Cardiac septum (tissue), 1 donor: Measurements from ENCODE around the gene CSE1L. TPM values are rescaled to one million over a fixed set of nuclear protein-coding genes. Genes with fewer than 3 reads are reported as not detected.
"Not testable (repeated sequence)": the region's sequence is repeated elsewhere in the genome, so short reads cannot be mapped to it uniquely, and the experiment has no call there.

Source experiments
- DNase-seq: peaks from one replicate; pipeline ENCODE4 v3.0.0-alpha.2; 2020; ENCODE audit warnings: low spot score
- intact Hi-C: fragments of 100-400 bp; cut with DNase I; formaldehyde crosslinking; loops from one replicate; pipeline ENCODE4 v1.14.0; 2022
- total RNA-seq: library from RNA; stranded (reverse); fragmentation: NEBNext Ultra II Directional; extraction: Animal tissue kit (Norgen Biotek cat#: 25700); gene quantifications from one replicate; pipeline ENCODE4 v1.2.1, GENCODE V29; 2021
- donor health status: DM: no; HTN: no; CAD: no.

CSE1L gene
- total RNA-seq, 1 donor from 2014 or later = 34.0 TPM

- no peak for DNase-seq
- intact Hi-C loops = no loop called here
Measured at GRCh38 chr20:49052334-49052733, 6.2 kb downstream of the CSE1L start.

GRCh38 chr20:49054056-49054643 lies 8.0 kb downstream of the CSE1L start:
- DNase-seq = no peak
- intact Hi-C loops = no loop called here

GRCh38 chr20:49063279-49063678 lies 17.2 kb downstream of the CSE1L start:
- no peak for DNase-seq
- intact Hi-C loops = no loop called here

- intact Hi-C loops = no loop called here
Measured at GRCh38 chr20:49074521-49074920, 28.4 kb downstream of the CSE1L start.

GRCh38 chr20:49078310-49078709 lies 32.2 kb downstream of the CSE1L start:
- no peak for DNase-seq
- intact Hi-C loops = no loop called here

More at GRCh38 chr20:49074521-49074920, 28.4 kb downstream of the CSE1L start:
- no peak for DNase-seq

- intact Hi-C loops, DNase-seq: not testable (repeated sequence)
Measured at GRCh38 chr20:49082295-49082694, 36.2 kb downstream of the CSE1L start.

GRCh38 chr20:49091104-49091503 lies 45.0 kb downstream of the CSE1L start:
- intact Hi-C loops = no loop called here
- DNase-seq = no peak

GRCh38 chr20:49091762-49092161 lies 45.6 kb downstream of the CSE1L start:
- intact Hi-C loops = no loop called here
- DNase-seq = no peak

- intact Hi-C loops = no loop called here
- DNase-seq = no peak
Measured at GRCh38 chr20:49096203-49096730, 50.2 kb downstream of the CSE1L start.

GRCh38 chr20:49097159-49097558 lies 51.0 kb downstream of the CSE1L start:
- intact Hi-C loops = no loop called here
- no peak for DNase-seq

- intact Hi-C loops = no loop called here
- DNase-seq = no peak
Measured at GRCh38 chr20:49098136-49098535, 52.0 kb downstream of the CSE1L start.

GRCh38 chr20:49099011-49099410 lies 52.9 kb downstream of the CSE1L start:
- intact Hi-C loops = no loop called here

GRCh38 chr20:49100292-49100691 lies 54.2 kb downstream of the CSE1L start:
- intact Hi-C loops, DNase-seq: not testable (repeated sequence)

More at GRCh38 chr20:49099011-49099410, 52.9 kb downstream of the CSE1L start:
- DNase-seq = no peak

- DNase-seq = no peak
- intact Hi-C loops = no loop called here
Measured at GRCh38 chr20:49100972-49101371, 54.9 kb downstream of the CSE1L start.

- DNase-seq = no peak
- intact Hi-C loops = no loop called here
Measured at GRCh38 chr20:49103019-49103418, 56.9 kb downstream of the CSE1L start.

GRCh38 chr20:49103647-49104364 lies 57.7 kb downstream of the CSE1L start:
- DNase-seq = no peak
- intact Hi-C loops = no loop called here

- DNase-seq = no peak
- intact Hi-C loops = no loop called here
Measured at GRCh38 chr20:49104365-49104648, 58.2 kb downstream of the CSE1L start.

- intact Hi-C loops, DNase-seq: not testable (repeated sequence)
Measured at GRCh38 chr20:49104979-49105547, 59.0 kb downstream of the CSE1L start.

- DNase-seq = no peak
- intact Hi-C loops = no loop called here
Measured at GRCh38 chr20:49106328-49106727, 60.2 kb downstream of the CSE1L start.

GRCh38 chr20:49110767-49111694 lies 64.9 kb downstream of the CSE1L start:
- no peak for DNase-seq
- intact Hi-C loops = no loop called here
